Astrocyte (in vitro differentiated cells and primary cell): ENCODE results near the gene MEGF10.
"Not testable (repeated sequence)": the region's sequence is repeated elsewhere in the genome, so short reads cannot be mapped to it uniquely, and the experiment has no call there.

Experiments
- EZH2 ChIP-seq: IDR thresholded peaks from 2 replicates; pipeline ENCODE4 v1.6.1; 2012; ENCODE audit warnings: mild to moderate bottlenecking, low read length, inconsistent platforms; ENCODE audit not compliant: insufficient read depth
- TF ChIP-seq, protein P1 (sequence below): IDR thresholded peaks from 2 replicates; pipeline ENCODE4 v1.5.1; 2011; ENCODE audit warnings: low read depth, mild to moderate bottlenecking, inconsistent platforms, low read length, moderate library complexity; ENCODE audit not compliant: insufficient read depth

DNA sequence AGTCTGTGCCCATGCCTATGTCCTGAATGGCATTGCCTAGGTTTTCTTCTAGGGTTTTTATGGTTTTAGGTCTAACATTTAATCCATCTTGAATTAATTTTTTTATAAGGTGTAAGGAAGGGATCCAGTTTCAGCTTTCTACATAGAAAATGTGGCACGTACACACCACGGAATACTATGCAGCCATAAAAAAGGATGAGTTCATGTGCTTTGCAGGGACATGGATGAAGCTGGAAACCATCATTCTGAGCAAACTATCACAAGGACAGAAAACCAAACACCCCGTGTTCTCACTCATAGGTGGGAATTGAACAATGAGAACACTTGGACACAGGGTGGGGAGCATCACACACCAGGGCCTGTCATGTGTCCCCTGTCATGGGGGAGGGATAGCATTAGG, 26.8 kb downstream of the MEGF10 start:
- TF ChIP-seq, protein P1, sequence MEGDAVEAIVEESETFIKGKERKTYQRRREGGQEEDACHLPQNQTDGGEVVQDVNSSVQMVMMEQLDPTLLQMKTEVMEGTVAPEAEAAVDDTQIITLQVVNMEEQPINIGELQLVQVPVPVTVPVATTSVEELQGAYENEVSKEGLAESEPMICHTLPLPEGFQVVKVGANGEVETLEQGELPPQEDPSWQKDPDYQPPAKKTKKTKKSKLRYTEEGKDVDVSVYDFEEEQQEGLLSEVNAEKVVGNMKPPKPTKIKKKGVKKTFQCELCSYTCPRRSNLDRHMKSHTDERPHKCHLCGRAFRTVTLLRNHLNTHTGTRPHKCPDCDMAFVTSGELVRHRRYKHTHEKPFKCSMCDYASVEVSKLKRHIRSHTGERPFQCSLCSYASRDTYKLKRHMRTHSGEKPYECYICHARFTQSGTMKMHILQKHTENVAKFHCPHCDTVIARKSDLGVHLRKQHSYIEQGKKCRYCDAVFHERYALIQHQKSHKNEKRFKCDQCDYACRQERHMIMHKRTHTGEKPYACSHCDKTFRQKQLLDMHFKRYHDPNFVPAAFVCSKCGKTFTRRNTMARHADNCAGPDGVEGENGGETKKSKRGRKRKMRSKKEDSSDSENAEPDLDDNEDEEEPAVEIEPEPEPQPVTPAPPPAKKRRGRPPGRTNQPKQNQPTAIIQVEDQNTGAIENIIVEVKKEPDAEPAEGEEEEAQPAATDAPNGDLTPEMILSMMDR: not testable (repeated sequence)
- not testable (repeated sequence) for TF ChIP-seq EZH2
